Cardiac fibroblast (primary cell): ENCODE measurements around the gene ADAMTS15.
A peak's percentile ranks its signal among the peaks of the same experiment; 100 is the strongest.

Experiments
- DNase-seq, 2 donors: peaks; one replicate each; pipeline versions ENCODE4 v3.0.0 to v3.0.0-alpha.2; 2010; ENCODE audit warnings: low read depth in 2 of 2
- H3K4me3 ChIP-seq, 2 donors: replicated peaks in 1 of 2; 1 replicate in 1 of 2; 2 replicates in 1 of 2; pipeline ENCODE4 v1.5.1; 2011; ENCODE audit warnings: low read depth in 2 of 2, low read length in 2 of 2, mild to moderate bottlenecking in 2 of 2, moderate library complexity in 1 of 2
- TF ChIP-seq, protein P1 (sequence below): IDR thresholded peaks from one replicate; pipeline ENCODE4 v1.5.1; 2011; ENCODE audit warnings: low read depth, mild to moderate bottlenecking, low read length, inconsistent platforms

ADAMTS15 gene

DNA sequence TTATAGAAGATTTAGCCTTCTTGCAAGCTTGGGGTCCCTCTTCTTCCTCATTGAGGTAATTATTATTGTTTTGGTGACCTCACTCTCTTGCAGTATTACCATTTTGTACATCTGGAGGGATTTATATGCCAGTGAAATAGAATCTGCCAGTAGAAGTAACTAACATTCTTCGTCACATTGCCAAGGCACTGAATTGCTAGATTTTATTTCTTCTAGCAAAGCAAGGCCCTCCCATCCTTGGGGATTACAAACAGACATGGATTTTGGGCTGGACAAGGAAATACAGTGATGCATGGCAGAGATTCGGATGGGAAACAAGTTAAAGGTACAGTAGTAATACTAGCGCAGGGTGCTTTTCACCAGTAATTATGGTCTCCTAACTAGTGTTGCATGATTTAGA, 7.8 kb downstream of the ADAMTS15 start:
- no peak overlapping the region for H3K4me3 ChIP-seq
- no peak for DNase-seq
- TF ChIP-seq, protein P1, sequence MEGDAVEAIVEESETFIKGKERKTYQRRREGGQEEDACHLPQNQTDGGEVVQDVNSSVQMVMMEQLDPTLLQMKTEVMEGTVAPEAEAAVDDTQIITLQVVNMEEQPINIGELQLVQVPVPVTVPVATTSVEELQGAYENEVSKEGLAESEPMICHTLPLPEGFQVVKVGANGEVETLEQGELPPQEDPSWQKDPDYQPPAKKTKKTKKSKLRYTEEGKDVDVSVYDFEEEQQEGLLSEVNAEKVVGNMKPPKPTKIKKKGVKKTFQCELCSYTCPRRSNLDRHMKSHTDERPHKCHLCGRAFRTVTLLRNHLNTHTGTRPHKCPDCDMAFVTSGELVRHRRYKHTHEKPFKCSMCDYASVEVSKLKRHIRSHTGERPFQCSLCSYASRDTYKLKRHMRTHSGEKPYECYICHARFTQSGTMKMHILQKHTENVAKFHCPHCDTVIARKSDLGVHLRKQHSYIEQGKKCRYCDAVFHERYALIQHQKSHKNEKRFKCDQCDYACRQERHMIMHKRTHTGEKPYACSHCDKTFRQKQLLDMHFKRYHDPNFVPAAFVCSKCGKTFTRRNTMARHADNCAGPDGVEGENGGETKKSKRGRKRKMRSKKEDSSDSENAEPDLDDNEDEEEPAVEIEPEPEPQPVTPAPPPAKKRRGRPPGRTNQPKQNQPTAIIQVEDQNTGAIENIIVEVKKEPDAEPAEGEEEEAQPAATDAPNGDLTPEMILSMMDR: no peak

GRCh38 chr11:130457623-130458409, 9.4 kb downstream of the ADAMTS15 start:
- no peak overlapping the region for H3K4me3 ChIP-seq
- TF ChIP-seq, protein P1: no peak
- DNase-seq: peak in 1 of 2 donors; percentile 42

- no peak overlapping the region for H3K4me3 ChIP-seq
- no peak for DNase-seq
- TF ChIP-seq, protein P1: no peak
Observed at GRCh38 chr11:130458410-130458729, 9.9 kb downstream of the ADAMTS15 start.

DNA sequence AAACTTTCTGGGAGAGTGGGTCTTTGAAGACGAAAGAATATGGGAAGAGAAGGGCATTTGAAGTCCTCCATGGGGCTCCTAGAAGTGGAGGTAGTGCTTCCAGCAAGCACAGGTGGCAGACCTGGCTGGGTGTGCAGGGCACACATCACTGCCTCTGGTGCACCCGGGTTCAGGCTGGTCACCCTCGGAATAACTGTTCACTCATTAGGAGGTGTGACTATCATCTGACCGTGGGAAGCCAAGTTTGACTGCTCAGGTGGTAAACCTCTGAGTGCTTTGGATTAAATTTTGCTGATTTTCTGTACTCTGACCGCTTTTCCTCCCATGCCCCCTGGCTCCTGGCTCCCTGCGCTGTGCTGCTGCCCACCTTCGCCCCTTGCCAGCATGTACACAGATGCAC, 11.1 kb downstream of the ADAMTS15 start:
- TF ChIP-seq, protein P1: no peak
- DNase-seq: no peak
- no peak overlapping the region for H3K4me3 ChIP-seq

- TF ChIP-seq, protein P1: no peak
- no peak overlapping the region for H3K4me3 ChIP-seq
- DNase-seq: no peak
Observed at GRCh38 chr11:130462101-130462885, 13.8 kb downstream of the ADAMTS15 start.

DNA sequence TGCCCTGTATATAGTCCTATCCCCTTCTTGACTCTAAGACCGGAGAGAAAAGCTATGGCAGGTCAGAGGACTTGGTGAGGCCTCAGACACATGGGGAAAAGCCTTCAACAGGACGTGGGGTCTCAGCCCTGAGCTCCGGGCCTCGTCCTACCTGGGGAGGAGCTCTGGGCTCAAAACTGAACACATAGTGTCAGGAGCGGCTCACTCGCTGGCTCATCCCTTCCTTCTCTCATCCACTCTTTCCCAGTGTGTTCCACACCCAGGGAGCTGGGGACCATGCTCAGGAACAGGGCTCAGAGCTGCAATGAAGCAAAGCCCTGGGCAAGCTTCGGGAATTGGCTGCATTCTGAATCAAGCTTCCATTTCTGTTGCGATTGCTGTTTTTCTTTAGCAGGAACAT, 14.5 kb downstream of the ADAMTS15 start:
- DNase-seq: no peak
- no peak overlapping the region for H3K4me3 ChIP-seq
- TF ChIP-seq, protein P1: no peak
